Activated CD8-positive, alpha-beta T cell treated with anti-CD3 and anti-CD28 coated beads for 36 hours (primary cell): ENCODE measurements around the gene GPR142. TPM values are rescaled to one million over a fixed set of nuclear protein-coding genes. Genes with fewer than 3 reads are reported as not detected.

Source experiments
- ATAC-seq: fragments of 200-7000 bp; cut with Tn5 transposase; one replicate; pipeline ENCODE4 v1.10.0; 2021; ENCODE audit warnings: mild to moderate bottlenecking, moderate library complexity
- CTCF ChIA-PET: fragments of 350-600 bp; sonication (Branson Sonifier 250); formaldehyde crosslinking; loops from one replicate; lab custom pipeline; 2021; ENCODE audit warnings: antibody characterized with exemption; lab: Charles Lee
- POLR2A ChIA-PET: fragments of 350-600 bp; sonication (Branson Sonifier 250); formaldehyde crosslinking; loops from one replicate; lab custom pipeline; 2021; ENCODE audit warnings: antibody characterized with exemption; lab: Charles Lee
- DNase-seq: peaks from one replicate; pipeline ENCODE4 v3.0.0-alpha.2; 2020
- H3K27ac Mint-ChIP-seq: one replicate; pipeline ENCODE4 v1.8.0; 2021; ENCODE audit warnings: mild to moderate bottlenecking, mixed read lengths
- H3K27me3 Mint-ChIP-seq: one replicate; pipeline ENCODE4 v1.8.0; 2021; ENCODE audit warnings: mixed read lengths
- H3K36me3 Mint-ChIP-seq: one replicate; pipeline ENCODE4 v1.8.0; 2021; ENCODE audit warnings: low read depth, mixed read lengths
- H3K4me1 Mint-ChIP-seq: one replicate; pipeline ENCODE4 v1.8.0; 2021; ENCODE audit warnings: low read depth, mixed read lengths
- H3K4me3 Mint-ChIP-seq: one replicate; pipeline ENCODE4 v1.8.0; 2021; ENCODE audit warnings: mild to moderate bottlenecking, moderate library complexity, mixed read lengths
- H3K9me3 Mint-ChIP-seq: one replicate; pipeline ENCODE4 v1.8.0; 2021; ENCODE audit warnings: mixed read lengths
- intact Hi-C: fragments of 100-400 bp; cut with micrococcal nuclease; formaldehyde crosslinking; loops from one replicate; pipeline ENCODE4 v1.10.0; 2022
- total RNA-seq, 2 experiments: library from RNA; stranded (reverse); gene quantifications; one replicate each; pipeline ENCODE4 v1.2.3, GENCODE V29; 2021
- TF ChIP-seq, protein P1 (sequence below): fragments of 200-600 bp; IDR thresholded peaks from one replicate; pipeline ENCODE4 v1.8.0; 2022; ENCODE audit warnings: antibody characterized with exemption, mild to moderate bottlenecking

Gene GPR142
- total RNA-seq, 2 experiments from 2014 or later = not detected

DNA sequence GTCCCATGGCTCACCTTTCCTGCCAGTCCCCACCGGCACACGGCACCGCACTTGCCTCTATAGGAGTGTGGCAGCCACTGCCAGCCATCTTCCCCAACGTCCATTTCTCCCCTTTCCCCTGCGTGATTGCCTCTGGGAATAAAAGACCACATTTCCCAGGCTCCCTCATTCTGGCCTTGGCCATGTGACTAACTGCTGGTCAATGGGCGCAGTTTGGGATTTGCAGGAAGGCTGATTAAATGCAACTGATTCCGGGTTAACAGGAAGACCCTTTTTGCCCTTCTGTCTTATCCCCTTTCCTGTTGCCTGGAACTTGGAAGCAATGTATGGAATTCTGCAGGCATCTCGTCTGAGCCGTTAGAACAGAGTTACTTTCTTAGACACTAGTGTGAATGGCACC lies 8.6 kb upstream of the GPR142 start:
- ChIA-PET POLR2A (no interaction called here), CTCF (interaction anchor here (1.0 to 6.4 kb wide), 5 partner anchors 10 to 61 kb away, joined by 3 to 58 read pairs (median 3); partner anchors contain the start of gene GPR142)
- Mint-ChIP-seq H3K4me1 (peaks cover 5% of the 10 kb centered on the region), H3K9me3 (no peaks in the 10 kb centered on the region), H3K27me3 (peaks cover 47% of the 10 kb centered on the region), H3K4me3 (no peak overlapping the region), H3K36me3 (no peaks in the 10 kb centered on the region), H3K27ac (no peak overlapping the region)
- intact Hi-C loops = loop anchor here (10.0 kb wide), 1 partner anchor 144 kb away; the partner anchor contains the start of gene TTYH2
- TF ChIP-seq, protein P1, sequence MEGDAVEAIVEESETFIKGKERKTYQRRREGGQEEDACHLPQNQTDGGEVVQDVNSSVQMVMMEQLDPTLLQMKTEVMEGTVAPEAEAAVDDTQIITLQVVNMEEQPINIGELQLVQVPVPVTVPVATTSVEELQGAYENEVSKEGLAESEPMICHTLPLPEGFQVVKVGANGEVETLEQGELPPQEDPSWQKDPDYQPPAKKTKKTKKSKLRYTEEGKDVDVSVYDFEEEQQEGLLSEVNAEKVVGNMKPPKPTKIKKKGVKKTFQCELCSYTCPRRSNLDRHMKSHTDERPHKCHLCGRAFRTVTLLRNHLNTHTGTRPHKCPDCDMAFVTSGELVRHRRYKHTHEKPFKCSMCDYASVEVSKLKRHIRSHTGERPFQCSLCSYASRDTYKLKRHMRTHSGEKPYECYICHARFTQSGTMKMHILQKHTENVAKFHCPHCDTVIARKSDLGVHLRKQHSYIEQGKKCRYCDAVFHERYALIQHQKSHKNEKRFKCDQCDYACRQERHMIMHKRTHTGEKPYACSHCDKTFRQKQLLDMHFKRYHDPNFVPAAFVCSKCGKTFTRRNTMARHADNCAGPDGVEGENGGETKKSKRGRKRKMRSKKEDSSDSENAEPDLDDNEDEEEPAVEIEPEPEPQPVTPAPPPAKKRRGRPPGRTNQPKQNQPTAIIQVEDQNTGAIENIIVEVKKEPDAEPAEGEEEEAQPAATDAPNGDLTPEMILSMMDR = no peak
- ATAC-seq (no peak), DNase-seq (no peak)

DNA sequence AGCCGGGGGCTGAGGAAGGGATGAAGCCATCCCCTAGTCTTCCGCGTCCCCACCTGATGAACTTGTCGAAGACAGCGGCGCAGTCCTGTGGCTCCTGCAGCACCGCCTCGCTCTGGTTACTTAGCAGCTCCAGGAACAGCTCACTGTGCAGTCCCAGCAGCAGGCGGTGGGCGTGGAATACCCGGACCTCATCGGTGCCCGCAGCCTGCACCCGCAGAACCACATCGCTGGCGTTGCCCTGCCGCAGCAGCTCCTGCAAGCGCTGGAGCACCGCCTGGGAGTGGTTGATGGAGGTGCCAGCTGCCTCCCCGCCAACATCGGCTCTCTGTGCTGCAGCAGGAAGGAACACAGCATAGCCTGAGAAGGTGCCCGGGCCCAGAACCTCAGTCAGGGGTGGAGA lies 7.4 kb upstream of the GPR142 start:
- POLR2A ChIA-PET = no interaction called here
- intact Hi-C loops = loop anchor here (10.0 kb wide), 1 partner anchor 145 kb away; the partner anchor contains the start of gene TTYH2
- H3K9me3 Mint-ChIP-seq = no peaks in the 10 kb centered on the region

DNA sequence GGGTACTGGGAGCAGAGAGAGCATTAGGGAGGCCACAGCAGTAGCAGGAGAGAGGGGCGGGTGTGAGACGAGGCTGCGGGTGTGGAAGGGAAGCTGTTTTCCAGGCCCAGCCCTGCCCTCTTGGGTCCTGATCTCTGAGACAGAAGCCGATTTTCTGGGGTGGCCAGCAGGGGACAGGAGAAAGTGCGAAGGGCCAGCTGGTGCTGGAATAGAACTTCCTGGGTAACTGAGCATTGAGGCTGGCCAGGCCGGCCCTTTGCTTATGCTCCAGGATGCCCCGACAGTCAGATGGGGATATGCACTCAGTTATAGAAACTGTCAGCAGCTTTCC lies 6.4 kb upstream of the GPR142 start:
- ATAC-seq (no peak), DNase-seq (no peak)
- Mint-ChIP-seq H3K9me3 (no peaks in the 10 kb centered on the region), H3K4me1 (no peaks in the 10 kb centered on the region), H3K27ac (no peak overlapping the region), H3K4me3 (no peak overlapping the region), H3K36me3 (no peaks in the 10 kb centered on the region), H3K27me3 (peaks cover 28% of the 10 kb centered on the region)
- intact Hi-C loops = no loop called here
- CTCF ChIA-PET = interaction anchor here (0.8 to 5.8 kb wide), 10 partner anchors 11 to 206 kb away, joined by 3 to 55 read pairs (median 4); partner anchors contain the start of gene CD300H
- POLR2A ChIA-PET = interaction anchor here (0.7 kb wide), 1 partner anchor 129 kb away, joined by 4 read pairs; no protein-coding TSS in a partner anchor
- TF ChIP-seq, protein P1 = no peak

More for the DNA sequence above, 7.4 kb upstream of the GPR142 start:
- Mint-ChIP-seq H3K36me3 (no peaks in the 10 kb centered on the region), H3K27ac (no peak overlapping the region), H3K4me1 (no peaks in the 10 kb centered on the region), H3K27me3 (peaks cover 37% of the 10 kb centered on the region), H3K4me3 (no peak overlapping the region)
- TF ChIP-seq, protein P1 = no peak
- CTCF ChIA-PET = interaction anchor here (0.9 to 6.4 kb wide), 5 partner anchors 9 to 97 kb away, joined by 3 to 58 read pairs (median 4); partner anchors contain the start of gene GPR142
- DNase-seq = no peak
- ATAC-seq = no peak

DNA sequence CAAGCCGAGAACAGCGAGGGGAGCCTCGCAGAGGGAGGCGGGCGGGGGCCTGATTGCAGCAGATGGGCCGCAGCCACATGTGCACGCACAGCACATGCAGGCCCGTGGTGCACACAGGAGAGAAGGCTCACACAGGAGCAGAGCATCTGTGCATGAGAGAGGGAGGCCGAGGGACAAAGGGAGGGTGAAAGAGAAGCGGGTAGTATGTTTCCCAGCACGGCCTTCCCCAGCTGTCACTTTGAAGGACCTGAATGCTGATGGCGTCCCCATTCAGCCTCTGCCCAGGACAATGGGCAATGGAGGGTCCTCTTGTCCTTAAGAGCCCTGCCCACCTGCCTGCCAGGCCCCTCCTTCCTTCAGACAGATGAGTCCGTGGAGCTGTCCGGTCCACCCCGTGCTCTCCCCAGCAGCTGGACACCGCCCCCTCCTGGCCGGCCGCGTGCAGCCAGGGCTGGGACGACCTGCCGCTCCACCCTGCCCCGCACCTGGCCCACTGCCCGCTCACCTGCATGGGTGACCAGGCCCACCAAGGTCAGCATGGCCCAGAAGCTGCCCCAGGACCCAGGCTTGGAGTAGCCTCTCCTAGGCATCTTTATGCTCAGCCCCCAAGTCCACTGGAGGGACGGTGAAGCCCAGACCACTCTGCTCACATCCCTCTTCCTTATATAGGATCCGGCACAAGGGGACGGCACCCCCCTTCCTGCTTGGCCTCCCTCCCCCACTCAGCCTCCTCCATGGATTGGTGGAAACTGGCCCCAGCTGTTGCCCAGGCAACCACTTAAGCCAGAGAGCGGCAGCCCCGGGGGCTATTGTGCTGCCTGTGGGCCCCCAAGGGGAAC lies 5.9 kb upstream of the GPR142 start, which contains the start of gene BTBD17:
Gene BTBD17, minus strand, starts transcription at position 639 of the 839 bp plus-strand sequence. Its CDS starts 49 bp downstream, at position 590.
- TF ChIP-seq, protein P1 = peak; percentile 55
- Mint-ChIP-seq H3K4me1 (no peaks in the 10 kb centered on the region), H3K4me3 (no peak within 1 kb of the TSS), H3K9me3 (no peaks in the 10 kb centered on the region), H3K27ac (no peak within 1 kb of the TSS), H3K36me3 (no peaks in the 10 kb centered on the region), H3K27me3 (peaks cover 23% of the 10 kb centered on the region)
- intact Hi-C loops = no loop called here
- DNase-seq = peak; percentile 54
- POLR2A ChIA-PET = interaction anchor here (0.7 kb wide), 1 partner anchor 129 kb away, joined by 4 read pairs; no protein-coding TSS in a partner anchor
- ATAC-seq = peak; percentile 73
- CTCF ChIA-PET = interaction anchor here (0.8 to 5.8 kb wide), 12 partner anchors 10 to 206 kb away, joined by 3 to 55 read pairs (median 4); partner anchors contain the start of gene CD300H

DNA sequence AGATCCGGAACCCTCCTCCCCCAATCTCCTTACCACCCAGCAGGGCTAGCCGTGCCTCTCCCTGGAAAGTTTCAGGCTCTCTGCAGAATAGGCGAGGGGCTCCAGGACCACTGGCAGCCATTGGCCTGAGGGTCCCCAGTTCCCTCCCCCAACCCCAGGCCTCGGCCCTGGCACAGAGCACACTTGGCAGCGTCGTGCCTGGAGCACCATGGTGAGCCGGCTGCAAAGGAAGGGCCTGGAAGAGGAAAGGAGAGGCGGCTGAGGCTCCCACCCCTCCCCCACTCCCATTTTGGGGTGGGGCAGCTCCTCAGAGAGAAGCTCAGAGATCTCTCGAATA lies 5.3 kb upstream of the GPR142 start:
- Mint-ChIP-seq H3K27me3 (peaks cover 21% of the 10 kb centered on the region), H3K4me1 (no peaks in the 10 kb centered on the region), H3K9me3 (no peaks in the 10 kb centered on the region), H3K36me3 (no peaks in the 10 kb centered on the region), H3K27ac (no peak overlapping the region), H3K4me3 (no peak overlapping the region)
- intact Hi-C loops = no loop called here
- ATAC-seq (no peak), DNase-seq (no peak)
- TF ChIP-seq, protein P1 = no peak
- ChIA-PET CTCF (interaction anchor here (0.6 to 5.8 kb wide), 11 partner anchors 10 to 162 kb away, joined by 3 to 55 read pairs (median 5); no protein-coding TSS in a partner anchor), POLR2A (no interaction called here)
